HCT116 (cell line): Measurements from ENCODE around the gene MAOA. TPM values are rescaled to one million over a fixed set of nuclear protein-coding genes. Genes with fewer than 3 reads are reported as not detected.

ENCODE experiments used
- ATAC-seq: fragments of 200-7000 bp; cut with Tn5 transposase; 2 replicates; pipeline ENCODE4 v1.9.1; 2020; ENCODE audit warnings: mild to moderate bottlenecking, moderate library complexity
- BruUV-seq: library from RNA; stranded (reverse); fragments of 400-500 nt; replicated peaks from 2 replicates; lab custom pipeline; 2021; lab: Mats Ljungman, UMichigan
- CTCF ChIA-PET: fragments of 300-600 bp; sonication (Branson Sonifier 250); formaldehyde crosslinking; loops from one replicate; lab custom pipeline; 2021; ENCODE audit warnings: antibody characterized with exemption; lab: Charles Lee
- POLR2A ChIA-PET: fragments of 300-600, 350-600 bp; sonication (Branson Sonifier 250); formaldehyde crosslinking; loops from one replicate; lab custom pipeline; 2021; ENCODE audit warnings: antibody characterized with exemption; lab: Charles Lee
- RAD21 ChIA-PET, 2 experiments: fragments of 300-600 bp; sonication (Branson Sonifier 250); formaldehyde crosslinking; loops; one replicate each; lab custom pipeline; 2023; ENCODE audit warnings: low total read pairs in 2 of 2; ENCODE audit not compliant: uncharacterized antibody in 2 of 2, unreplicated experiment in 2 of 2, low non-redundant PET in 1 of 2; lab: Charles Lee
- DNase-seq: peaks from one replicate; pipeline ENCODE4 v3.0.0-alpha.2; 2010; ENCODE audit warnings: low read depth, low spot score
- H2AFZ ChIP-seq: fragments of 200-600 bp; shearing (Covaris generic), sonication (generic); 2 replicates; pipeline ENCODE4 v1.6.1; 2017; ENCODE audit warnings: low read depth, mixed run types, mixed read lengths, antibody characterized with exemption, low read length; ENCODE audit not compliant: poor library complexity, severe bottlenecking
- H3K27ac ChIP-seq: 2 replicates; pipeline ENCODE4 v1.5.1; 2012; ENCODE audit warnings: low read depth, low read length
- H3K27me3 ChIP-seq: fragments of 200-600 bp; sonication (generic); 2 replicates; pipeline ENCODE4 v1.6.1; 2016; ENCODE audit warnings: mixed run types, low read length, mixed read lengths; ENCODE audit not compliant: insufficient read depth
- H3K36me3 ChIP-seq, 2 experiments: fragments of 200-500 bp in 1 of 2; fragments of 200-600 bp in 1 of 2; sonication (Bioruptor generic) in 1 of 2; sonication (generic) in 1 of 2; 2 replicates each; pipeline versions ENCODE4 v1.5.1 to v1.6.1; 2014 to 2016; ENCODE audit warnings: low read length in 2 of 2, inconsistent platforms in 1 of 2, mixed read lengths in 1 of 2, mixed run types in 1 of 2; ENCODE audit not compliant: insufficient read depth in 2 of 2, control insufficient read depth in 1 of 2
- H3K4me1 ChIP-seq, 2 experiments: fragments of 200-600 bp in 1 of 2; sonication (generic) in 1 of 2; 2 replicates each; pipeline versions ENCODE4 v1.5.1 to v1.6.1; 2012 to 2017; ENCODE audit warnings: low read length in 2 of 2, inconsistent platforms in 1 of 2, mild to moderate bottlenecking in 1 of 2, mixed read lengths in 1 of 2, mixed run types in 1 of 2, moderate library complexity in 1 of 2; ENCODE audit not compliant: insufficient read depth in 2 of 2, control insufficient read depth in 1 of 2
- H3K4me2 ChIP-seq: fragments of 200-600 bp; sonication (generic); 2 replicates; pipeline ENCODE4 v1.6.1; 2017; ENCODE audit warnings: mixed run types, low read length, mixed read lengths
- H3K4me3 ChIP-seq, 2 experiments: fragments of 200-600 bp in 1 of 2; sonication (generic) in 1 of 2; replicated peaks in 1 of 2; 2 replicates each; pipeline ENCODE4 v1.5.1; 2011 to 2016; ENCODE audit warnings: low read length in 2 of 2, control low read depth in 1 of 2, low read depth in 1 of 2, mild to moderate bottlenecking in 1 of 2, mixed read lengths in 1 of 2, mixed run types in 1 of 2
- H3K79me2 ChIP-seq: fragments of 200-600 bp; sonication (generic); 2 replicates; pipeline ENCODE4 v1.6.1; 2017; ENCODE audit warnings: mild to moderate bottlenecking, mixed run types, low read length, moderate library complexity, mixed read lengths; ENCODE audit not compliant: insufficient read depth
- H3K9ac ChIP-seq: fragments of 200-600 bp; sonication (generic); 2 replicates; pipeline ENCODE4 v1.6.1; 2016; ENCODE audit warnings: low read length, mixed read lengths
- H3K9me2 ChIP-seq: fragments of 200-600 bp; sonication (generic), shearing (Covaris generic); 2 replicates; pipeline ENCODE4 v1.6.1; 2017; ENCODE audit warnings: mixed run types, mild to moderate bottlenecking, moderate library complexity; ENCODE audit not compliant: insufficient read depth
- H3K9me3 ChIP-seq, 2 experiments: fragments of 200-500 bp in 1 of 2; fragments of 200-600 bp in 1 of 2; sonication (Bioruptor generic) in 1 of 2; sonication (generic) in 1 of 2; 2 replicates each; pipeline ENCODE4 v1.6.1; 2014 to 2017; ENCODE audit warnings: low read length in 2 of 2, mixed read lengths in 2 of 2, inconsistent platforms in 1 of 2, low read depth in 1 of 2, mild to moderate bottlenecking in 1 of 2, mixed run types in 1 of 2, moderate library complexity in 1 of 2; ENCODE audit not compliant: control insufficient read depth in 1 of 2, insufficient read depth in 1 of 2
- H4K20me1 ChIP-seq: fragments of 200-600 bp; sonication (generic), shearing (Covaris generic); 2 replicates; pipeline ENCODE4 v1.6.1; 2017; ENCODE audit warnings: mixed run types, mild to moderate bottlenecking, moderate library complexity; ENCODE audit not compliant: insufficient read depth
- CBX3 ChIP-seq: IDR thresholded peaks from 2 replicates; pipeline ENCODE4 v1.6.1; 2012; ENCODE audit warnings: low read depth
- EGR1 ChIP-seq: IDR thresholded peaks from 2 replicates; pipeline ENCODE4 v1.6.1; 2012; ENCODE audit warnings: low read depth
- ELF1 ChIP-seq: IDR thresholded peaks from 2 replicates; pipeline ENCODE4 v1.6.1; 2012; ENCODE audit warnings: low read depth, borderline replicate concordance
- EZH2phosphoT487 ChIP-seq: fragments of 200-600 bp; IDR thresholded peaks from 2 replicates; pipeline ENCODE4 v1.6.1; 2018; ENCODE audit warnings: antibody characterized with exemption, borderline replicate concordance
- JUND ChIP-seq: IDR thresholded peaks from 2 replicates; pipeline ENCODE4 v1.6.1; 2012
- POLR2A ChIP-seq: IDR thresholded peaks from 2 replicates; pipeline ENCODE4 v1.7.0; 2011; ENCODE audit warnings: borderline replicate concordance; ENCODE audit not compliant: insufficient read depth, insufficient read length; ENCODE audit errors: extremely low read depth
- POLR2AphosphoS5 ChIP-seq: IDR thresholded peaks from 2 replicates; pipeline ENCODE4 v1.6.1; 2011; ENCODE audit warnings: mild to moderate bottlenecking, low read depth, low read length, moderate library complexity
- SP1 ChIP-seq: IDR thresholded peaks from 2 replicates; pipeline ENCODE4 v1.6.1; 2012; ENCODE audit warnings: low read depth
- SRF ChIP-seq: IDR thresholded peaks from 2 replicates; pipeline ENCODE4 v1.6.1; 2012; ENCODE audit warnings: low read depth
- TCF7L2 ChIP-seq: IDR thresholded peaks from 2 replicates; pipeline ENCODE4 v1.7.0; 2011; ENCODE audit warnings: borderline replicate concordance, inconsistent platforms; ENCODE audit not compliant: insufficient read depth, insufficient read length; ENCODE audit errors: extremely low read depth
- YY1 ChIP-seq: IDR thresholded peaks from 2 replicates; pipeline ENCODE4 v1.6.1; 2011; ENCODE audit warnings: low read length, low read depth, moderate library complexity, mild to moderate bottlenecking; ENCODE audit not compliant: insufficient replicate concordance; ENCODE audit errors: extremely low read depth
- intact Hi-C: fragments of 100-400 bp; cut with micrococcal nuclease; formaldehyde crosslinking; loops from 2 replicates; pipeline ENCODE4 v1.10.0; 2022
- total RNA-seq: library from RNA; stranded (reverse); gene quantifications from one replicate; pipeline ENCODE4 v1.2.1, GENCODE V29; 2021; ENCODE audit not compliant: unreplicated experiment
- TF ChIP-seq, protein P1 (sequence below), 3 experiments: fragments of 200-600 bp in 1 of 3; sonication (generic) in 1 of 3; IDR thresholded peaks in 2 of 3; conservative IDR thresholded peaks in 1 of 3; 2 replicates each; pipeline ENCODE4 v1.5.1; 2012 to 2017; ENCODE audit warnings: low read depth in 2 of 3, low read length in 2 of 3, antibody characterized with exemption in 1 of 3, borderline replicate concordance in 1 of 3, control low read depth in 1 of 3, mild to moderate bottlenecking in 1 of 3, mixed read lengths in 1 of 3, mixed run types in 1 of 3, moderate library complexity in 1 of 3; ENCODE audit not compliant: insufficient read depth in 1 of 3
- TF ChIP-seq, protein P2 (sequence below): IDR thresholded peaks from 2 replicates; pipeline ENCODE4 v1.6.1; 2012
- TF ChIP-seq, protein P3 (sequence below): IDR thresholded peaks from 2 replicates; pipeline ENCODE4 v1.6.1; 2012; ENCODE audit warnings: low read depth

Gene MAOA
- total RNA-seq, 1 experiment from 2014 or later, result 13.6 TPM

DNA sequence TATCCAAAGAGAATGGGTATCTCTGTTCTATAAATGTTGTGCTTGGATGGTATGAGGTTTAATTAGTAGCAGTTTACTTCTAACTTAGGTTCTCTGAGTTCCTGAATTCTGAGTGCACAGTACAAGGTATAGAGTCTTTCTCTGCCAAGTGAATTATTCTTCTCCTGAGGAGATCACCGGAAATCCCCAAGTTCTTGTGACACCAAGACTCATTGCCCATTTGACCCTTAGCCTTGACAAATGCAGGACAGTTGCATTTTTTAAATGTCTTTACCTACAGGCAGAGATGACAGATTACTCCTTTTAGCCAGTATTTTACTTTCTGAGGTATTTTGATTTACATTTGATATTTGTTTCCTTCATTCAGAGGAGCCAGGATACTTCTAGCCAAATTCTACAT, 72.9 kb downstream of the MAOA start:
- H3K4me1 ChIP-seq, result no peaks in the 10 kb centered on the region
- H4K20me1 ChIP-seq, result no peaks in the 10 kb centered on the region
- BruUV-seq, result no TSS peak
- no peaks in the 10 kb centered on the region for H3K9me3 ChIP-seq
- ATAC-seq, result no peak
- H3K9me2 ChIP-seq, result no peaks in the 10 kb centered on the region
- H3K27ac ChIP-seq, result no peak overlapping the region
- no peaks in the 10 kb centered on the region for H3K79me2 ChIP-seq
- H2AFZ ChIP-seq, result no peak overlapping the region
- no peak overlapping the region for H3K4me2 ChIP-seq
- H3K36me3 ChIP-seq, result no peaks in the 10 kb centered on the region
- ChIA-PET CTCF (no interaction called here), RAD21 (no interaction called here), POLR2A (no interaction called here)
- H3K4me3 ChIP-seq, result no peak overlapping the region
- intact Hi-C loops, result no loop called here
- H3K27me3 ChIP-seq, result no peaks in the 10 kb centered on the region
- TF ChIP-seq, protein P1, sequence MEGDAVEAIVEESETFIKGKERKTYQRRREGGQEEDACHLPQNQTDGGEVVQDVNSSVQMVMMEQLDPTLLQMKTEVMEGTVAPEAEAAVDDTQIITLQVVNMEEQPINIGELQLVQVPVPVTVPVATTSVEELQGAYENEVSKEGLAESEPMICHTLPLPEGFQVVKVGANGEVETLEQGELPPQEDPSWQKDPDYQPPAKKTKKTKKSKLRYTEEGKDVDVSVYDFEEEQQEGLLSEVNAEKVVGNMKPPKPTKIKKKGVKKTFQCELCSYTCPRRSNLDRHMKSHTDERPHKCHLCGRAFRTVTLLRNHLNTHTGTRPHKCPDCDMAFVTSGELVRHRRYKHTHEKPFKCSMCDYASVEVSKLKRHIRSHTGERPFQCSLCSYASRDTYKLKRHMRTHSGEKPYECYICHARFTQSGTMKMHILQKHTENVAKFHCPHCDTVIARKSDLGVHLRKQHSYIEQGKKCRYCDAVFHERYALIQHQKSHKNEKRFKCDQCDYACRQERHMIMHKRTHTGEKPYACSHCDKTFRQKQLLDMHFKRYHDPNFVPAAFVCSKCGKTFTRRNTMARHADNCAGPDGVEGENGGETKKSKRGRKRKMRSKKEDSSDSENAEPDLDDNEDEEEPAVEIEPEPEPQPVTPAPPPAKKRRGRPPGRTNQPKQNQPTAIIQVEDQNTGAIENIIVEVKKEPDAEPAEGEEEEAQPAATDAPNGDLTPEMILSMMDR (IDR thresholded peaks at IDR 0.05 in 2 of 3, conservative IDR thresholded peaks at IDR 0.05 in 1 of 3; ENCODE audit: borderline replicate concordance in 1 of 3, insufficient read depth in 1 of 3, low read depth in 2 of 3, low read length in 2 of 3), result no peak
- no peak for TF ChIP-seq TCF7L2
- no peak for TF ChIP-seq SRF
- no peak for TF ChIP-seq SP1
- TF ChIP-seq, protein P2, sequence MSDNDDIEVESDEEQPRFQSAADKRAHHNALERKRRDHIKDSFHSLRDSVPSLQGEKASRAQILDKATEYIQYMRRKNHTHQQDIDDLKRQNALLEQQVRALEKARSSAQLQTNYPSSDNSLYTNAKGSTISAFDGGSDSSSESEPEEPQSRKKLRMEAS, result no peak
- no peak for DNase-seq
- H3K9ac ChIP-seq, result no peak overlapping the region

GRCh38 chrX:43731086-43731485, 75.0 kb downstream of the MAOA start:
- CTCF ChIA-PET, result no interaction called here
- intact Hi-C loops, result no loop called here
- Histone ChIP-seq H3K9me2 (no peaks in the 10 kb centered on the region), H2AFZ (no peak overlapping the region), H3K4me2 (no peak overlapping the region), H3K4me3 (no peak overlapping the region), H3K4me1 (no peaks in the 10 kb centered on the region), H4K20me1 (no peaks in the 10 kb centered on the region), H3K27me3 (no peaks in the 10 kb centered on the region), H3K79me2 (no peaks in the 10 kb centered on the region), H3K27ac (no peak overlapping the region), H3K9me3 (no peaks in the 10 kb centered on the region), H3K36me3 (no peaks in the 10 kb centered on the region), H3K9ac (no peak overlapping the region)
- TF ChIP-seq POLR2A, result no peak
- no peak for TF ChIP-seq TCF7L2
- TF ChIP-seq EGR1, result no peak
- no peak for TF ChIP-seq POLR2AphosphoS5
- TF ChIP-seq, protein P3, sequence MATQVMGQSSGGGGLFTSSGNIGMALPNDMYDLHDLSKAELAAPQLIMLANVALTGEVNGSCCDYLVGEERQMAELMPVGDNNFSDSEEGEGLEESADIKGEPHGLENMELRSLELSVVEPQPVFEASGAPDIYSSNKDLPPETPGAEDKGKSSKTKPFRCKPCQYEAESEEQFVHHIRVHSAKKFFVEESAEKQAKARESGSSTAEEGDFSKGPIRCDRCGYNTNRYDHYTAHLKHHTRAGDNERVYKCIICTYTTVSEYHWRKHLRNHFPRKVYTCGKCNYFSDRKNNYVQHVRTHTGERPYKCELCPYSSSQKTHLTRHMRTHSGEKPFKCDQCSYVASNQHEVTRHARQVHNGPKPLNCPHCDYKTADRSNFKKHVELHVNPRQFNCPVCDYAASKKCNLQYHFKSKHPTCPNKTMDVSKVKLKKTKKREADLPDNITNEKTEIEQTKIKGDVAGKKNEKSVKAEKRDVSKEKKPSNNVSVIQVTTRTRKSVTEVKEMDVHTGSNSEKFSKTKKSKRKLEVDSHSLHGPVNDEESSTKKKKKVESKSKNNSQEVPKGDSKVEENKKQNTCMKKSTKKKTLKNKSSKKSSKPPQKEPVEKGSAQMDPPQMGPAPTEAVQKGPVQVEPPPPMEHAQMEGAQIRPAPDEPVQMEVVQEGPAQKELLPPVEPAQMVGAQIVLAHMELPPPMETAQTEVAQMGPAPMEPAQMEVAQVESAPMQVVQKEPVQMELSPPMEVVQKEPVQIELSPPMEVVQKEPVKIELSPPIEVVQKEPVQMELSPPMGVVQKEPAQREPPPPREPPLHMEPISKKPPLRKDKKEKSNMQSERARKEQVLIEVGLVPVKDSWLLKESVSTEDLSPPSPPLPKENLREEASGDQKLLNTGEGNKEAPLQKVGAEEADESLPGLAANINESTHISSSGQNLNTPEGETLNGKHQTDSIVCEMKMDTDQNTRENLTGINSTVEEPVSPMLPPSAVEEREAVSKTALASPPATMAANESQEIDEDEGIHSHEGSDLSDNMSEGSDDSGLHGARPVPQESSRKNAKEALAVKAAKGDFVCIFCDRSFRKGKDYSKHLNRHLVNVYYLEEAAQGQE, result no peak
- no peak for TF ChIP-seq EZH2phosphoT487
- TF ChIP-seq JUND, result no peak
- no peak for TF ChIP-seq YY1
- TF ChIP-seq ELF1, result no peak
- no peak for TF ChIP-seq SP1
- TF ChIP-seq CBX3, result no peak
- TF ChIP-seq, protein P2, result no peak
- no TSS peak for BruUV-seq
- DNase-seq, result no peak
- RAD21 ChIA-PET, result no interaction called here
- ATAC-seq, result no peak
- POLR2A ChIA-PET, result no interaction called here
